A549 (cell line): ENCODE data around the gene MGRN1. TPM values are rescaled to one million over a fixed set of nuclear protein-coding genes. Genes with fewer than 3 reads are reported as not detected.

Experiments used
- ATAC-seq, 2 experiments: fragments of 200-7000 bp in 1 of 2; fragments of >200 bp in 1 of 2; cut with Nextera tagmentation in 1 of 2; cut with Tn5 transposase in 1 of 2; 3 replicates each; pipeline versions ENCODE4 v1.8.0 to v1.9.1; 2018 to 2020; ENCODE audit warnings: mild to moderate bottlenecking in 1 of 2, moderate library complexity in 1 of 2
- CTCF ChIA-PET: fragments of 300-600 bp; sonication (Branson Sonifier 250); formaldehyde crosslinking; extraction: SDS; loops from one replicate; lab custom pipeline; 2021; ENCODE audit warnings: antibody characterized with exemption, inconsistent platforms; lab: Yijun Ruan, JAX
- POLR2A ChIA-PET: fragments of 350-600 bp; formaldehyde crosslinking; extraction: SDS; loops from one replicate; lab custom pipeline; 2021; ENCODE audit warnings: antibody characterized with exemption, inconsistent platforms; lab: Yijun Ruan, JAX
- DNase-seq, 2 experiments: peaks; one replicate each; pipeline versions ENCODE4 v3.0.0 to v3.0.0-alpha.2; 2011 to 2016; ENCODE audit warnings: low read depth in 1 of 2, low spot score in 1 of 2
- FAIRE-seq: peaks from 2 replicates; lab custom pipeline; 2011; peaks lifted over from hg19 to GRCh38; lab: Jason Lieb, UNC
- H3K27ac ChIP-seq, 2 experiments: fragments of >200 bp; sonication (Bioruptor Twin); formaldehyde crosslinking; 3 replicates each; pipeline ENCODE4 v1.5.1; 2016 to 2017
- H3K4me1 ChIP-seq: fragments of >200 bp; sonication (Bioruptor Twin); formaldehyde crosslinking; 3 replicates; pipeline ENCODE4 v1.6.1; 2016
- H3K4me2 ChIP-seq: fragments of >200 bp; sonication (Bioruptor Twin); formaldehyde crosslinking; 3 replicates; pipeline ENCODE4 v1.6.1; 2016
- H3K4me3 ChIP-seq: fragments of >200 bp; sonication (Bioruptor Twin); formaldehyde crosslinking; 3 replicates; pipeline ENCODE4 v1.5.1; 2016
- H3K9me3 ChIP-seq: fragments of >200 bp; sonication (Bioruptor Twin); formaldehyde crosslinking; 3 replicates; pipeline ENCODE4 v1.6.1; 2016
- BHLHE40 ChIP-seq: IDR thresholded peaks from 2 replicates; pipeline ENCODE4 v1.6.1; 2012; ENCODE audit warnings: low read depth, low read length, inconsistent platforms
- CHD2 ChIP-seq: fragments of 150-350 bp; IDR thresholded peaks from 2 replicates; pipeline ENCODE4 v1.6.1; 2014; ENCODE audit warnings: low read length; ENCODE audit not compliant: partially characterized antibody
- CHD4 ChIP-seq: fragments of 200-600 bp; sonication (generic); IDR thresholded peaks from 2 replicates; pipeline ENCODE4 v1.6.1; 2016; ENCODE audit warnings: antibody characterized with exemption, mild to moderate bottlenecking, borderline replicate concordance
- CTCF ChIP-seq: fragments of >200 bp; sonication (Bioruptor Twin); formaldehyde crosslinking; IDR thresholded peaks from 3 replicates; pipeline ENCODE4 v1.5.1; 2016
- E2F6 ChIP-seq: IDR thresholded peaks from 2 replicates; pipeline ENCODE4 v1.6.1; 2012; ENCODE audit warnings: low read depth, borderline replicate concordance
- EHMT2 ChIP-seq: fragments of 200-600 bp; sonication (generic); IDR thresholded peaks from 2 replicates; pipeline ENCODE4 v1.6.1; 2016; ENCODE audit warnings: antibody characterized with exemption, low read depth, mild to moderate bottlenecking, moderate library complexity
- EP300 ChIP-seq, 2 experiments: fragments of >200 bp; sonication (Bioruptor Twin); formaldehyde crosslinking; IDR thresholded peaks; 2 replicates in 1 of 2; 3 replicates in 1 of 2; pipeline ENCODE4 v1.6.1; 2016 to 2017
- ESRRA ChIP-seq: fragments of 150-350 bp; IDR thresholded peaks from 2 replicates; pipeline ENCODE4 v1.6.1; 2014; ENCODE audit warnings: mild to moderate bottlenecking, low read length, borderline replicate concordance
- FOXS1 ChIP-seq: fragments of 250-450 bp; sonication (Bioruptor Pico); IDR thresholded peaks from 2 replicates; pipeline ENCODE4 v1.5.0; 2020; ENCODE audit warnings: mild to moderate bottlenecking, moderate library complexity
- HEYL ChIP-seq: fragments of 250-450 bp; sonication (Bioruptor Pico); IDR thresholded peaks from 2 replicates; pipeline ENCODE4 v1.8.0; 2021; ENCODE audit warnings: mild to moderate bottlenecking, moderate library complexity
- HMGXB4 ChIP-seq: fragments of 250-450 bp; sonication (Bioruptor Pico); IDR thresholded peaks from 2 replicates; pipeline ENCODE4 v1.5.0; 2021; ENCODE audit warnings: mild to moderate bottlenecking, moderate library complexity, borderline replicate concordance
- HOXB13 ChIP-seq: fragments of 250-450 bp; sonication (Bioruptor Pico); IDR thresholded peaks from 2 replicates; pipeline ENCODE4 v1.5.0; 2020; ENCODE audit warnings: low read depth, mild to moderate bottlenecking, moderate library complexity
- HOXB5 ChIP-seq: fragments of 250-450 bp; sonication (Bioruptor Pico); IDR thresholded peaks from 2 replicates; pipeline ENCODE4 v1.5.0; 2020; ENCODE audit warnings: mild to moderate bottlenecking, moderate library complexity
- KDM1A ChIP-seq: fragments of 200-600 bp; sonication (generic); IDR thresholded peaks from 2 replicates; pipeline ENCODE4 v1.6.1; 2016; ENCODE audit warnings: low read depth, mild to moderate bottlenecking
- MAFK ChIP-seq: fragments of 450-650 bp; IDR thresholded peaks from 2 replicates; pipeline ENCODE4 v1.6.1; 2014; ENCODE audit not compliant: partially characterized antibody
- MAX ChIP-seq: IDR thresholded peaks from 2 replicates; pipeline ENCODE4 v1.6.1; 2012
- NFE2L2 ChIP-seq: fragments of 150-350 bp; conservative IDR thresholded peaks from 2 replicates; pipeline ENCODE4 v1.6.1; 2014; ENCODE audit warnings: low read length
- PBX3 ChIP-seq: IDR thresholded peaks from 2 replicates; pipeline ENCODE4 v1.6.1; 2012
- PHF8 ChIP-seq: fragments of 200-600 bp; sonication (generic); IDR thresholded peaks from 2 replicates; pipeline ENCODE4 v1.6.1; 2016; ENCODE audit warnings: low read depth, mild to moderate bottlenecking, antibody characterized with exemption, moderate library complexity, borderline replicate concordance
- POLR2A ChIP-seq: IDR thresholded peaks from 2 replicates; pipeline ENCODE4 v1.6.1; 2012; ENCODE audit warnings: mild to moderate bottlenecking, low read length
- POLR2AphosphoS2 ChIP-seq: conservative IDR thresholded peaks from 2 replicates; pipeline ENCODE4 v1.6.1; 2012; ENCODE audit warnings: low read length, improper control_type of control experiment, inconsistent platforms
- RCOR1 ChIP-seq: fragments of 150-350 bp; IDR thresholded peaks from 2 replicates; pipeline ENCODE4 v1.6.1; 2014; ENCODE audit warnings: antibody characterized with exemption, low read length, low read depth
- RFX5 ChIP-seq: fragments of 450-650 bp; IDR thresholded peaks from 2 replicates; pipeline ENCODE4 v1.7.1; 2014; ENCODE audit warnings: antibody characterized with exemption, mild to moderate bottlenecking, moderate library complexity
- ZSCAN20 ChIP-seq: fragments of 250-450 bp; sonication (Bioruptor Pico); IDR thresholded peaks from 2 replicates; pipeline ENCODE4 v1.8.0; 2022; ENCODE audit warnings: mild to moderate bottlenecking, moderate library complexity
- WGBS: methylation state at CpG from one replicate; pipeline ENCODE4 v1.1.6; 2017; ENCODE audit errors: missing lambda C conversion rate; 5-methylcytosine and 5-hydroxymethylcytosine counted together
- polyA plus RNA-seq, 4 experiments: library from polyadenylated mRNA; depleted of rRNA in 3 of 4; stranded (reverse); fragments of >200 nt; fragmentation: RNase III in 1 of 4; extraction: RNeasy Plus Mini Kit Qiagen cat#74134 plus additional on column Dnase treatment in 1 of 4; gene quantifications; 2 replicates in 3 of 4; 3 replicates in 1 of 4; pipeline ENCODE4 v1.2.3, GENCODE V29; 2011 to 2017

MGRN1 gene
- polyA plus RNA-seq, 2 of the 4 experiments (the other 2 are of a cell fraction), result 4.3 to 29.9 TPM

GRCh38 chr16:4618645-4619418 is 5.8 kb upstream of the MGRN1 start:
- Histone ChIP-seq H3K27ac (peak overlapping the region in 1 of 2 experiments; percentile 48; a peak in 2 of 6 replicates), H3K9me3 (no peaks in the 10 kb centered on the region), H3K4me2 (0 out of 3 replicates have a peak overlapping the region, but pooled peaks have one; percentile 11), H3K4me1 (peaks cover 29% of the 10 kb centered on the region), H3K4me3 (no peak overlapping the region)
- TF ChIP-seq CHD2 (no peak), POLR2AphosphoS2 (no peak), MAFK (no peak), HMGXB4 (CRISPR knock-in tag) (no peak), KDM1A (no peak), HOXB5 (CRISPR knock-in tag) (no peak), HEYL (no peak), NFE2L2 (no peak), BHLHE40 (no peak)
- DNase-seq, result no peak
- no peak for FAIRE-seq
- ATAC-seq, result no peak
- ChIA-PET CTCF (interaction anchor here (1.0 to 3.6 kb wide), 2 partner anchors 8 to 70 kb away, joined by 4 to 13 read pairs; no protein-coding TSS in a partner anchor), POLR2A (no interaction called here)
- 88% methylated on average over 6 of the region's 8 CpGs for WGBS

- no peak for TF ChIP-seq E2F6
- no peak for TF ChIP-seq RFX5
- TF ChIP-seq PBX3, result no peak
- TF ChIP-seq NFE2L2, result no peak
- no peak for TF ChIP-seq EP300 (IDR thresholded peaks at IDR 0.05)
- no peak for TF ChIP-seq ESRRA
- no peak for DNase-seq
- Histone ChIP-seq H3K27ac (no peak overlapping the region), H3K4me2 (no peak overlapping the region), H3K4me3 (no peak overlapping the region), H3K9me3 (no peaks in the 10 kb centered on the region), H3K4me1 (peaks cover 17% of the 10 kb centered on the region)
- 84% methylated on average over 7 of the region's 7 CpGs for WGBS
- POLR2A ChIA-PET, result interaction anchor here (1.1 kb wide), 1 partner anchor 7 kb away, joined by 5 read pairs; no protein-coding TSS in a partner anchor
- CTCF ChIA-PET, result interaction anchor here (0.8 to 3.1 kb wide), 37 partner anchors 10 to 325 kb away, joined by 3 to 35 read pairs (median 4); partner anchors contain the start of gene NUDT16L1
- no peak for FAIRE-seq
- no peak for ATAC-seq
Measured at GRCh38 chr16:4623593-4623992, 1.0 kb upstream of the MGRN1 start.

- peak overlapping the region; percentile 97 for H3K4me2 ChIP-seq
- peak; percentile 41 to 68 for ATAC-seq
- DNase-seq, result no peak
- peak overlapping the region; percentile 94 for H3K4me3 ChIP-seq
- peak overlapping the region; percentile 94 to 97 for H3K27ac ChIP-seq
- no peak for FAIRE-seq
- 2% methylated on average over 21 of the region's 80 CpGs for WGBS
- CTCF ChIA-PET, result interaction anchor here (0.7 to 3.1 kb wide), 34 partner anchors 9 to 324 kb away, joined by 3 to 35 read pairs (median 4); partner anchors contain the start of gene NUDT16L1
- peaks cover 11% of the 10 kb centered on the region for H3K4me1 ChIP-seq
- POLR2A ChIA-PET, result interaction anchor here (0.6 to 1.1 kb wide), 3 partner anchors 9 to 246 kb away, joined by 5 to 14 read pairs (median 5); no protein-coding TSS in a partner anchor
- H3K9me3 ChIP-seq, result no peaks in the 10 kb centered on the region
- no peak for TF ChIP-seq CTCF
- TF ChIP-seq ESRRA, result no peak
- TF ChIP-seq EHMT2, result no peak
- TF ChIP-seq E2F6, result no peak
- peak; percentile 98 for TF ChIP-seq POLR2A
- no peak for TF ChIP-seq EP300 (IDR thresholded peaks at IDR 0.05)
- TF ChIP-seq ZSCAN20 (CRISPR knock-in tag), result no peak
- no peak for TF ChIP-seq HOXB13 (CRISPR knock-in tag)
- TF ChIP-seq HOXB5 (CRISPR knock-in tag), result no peak
- no peak for TF ChIP-seq RCOR1
- no peak for TF ChIP-seq BHLHE40
- TF ChIP-seq CHD4, result no peak
- TF ChIP-seq HEYL, result no peak
- peak; percentile 99 for TF ChIP-seq PHF8
- TF ChIP-seq MAX, result no peak; the same call in 1 of the 2 replicates
- TF ChIP-seq FOXS1 (CRISPR knock-in tag), result no peak
Measured at GRCh38 chr16:4624827-4625559, 367 bp downstream of the MGRN1 start.
